HEK293 (cell line): Measurements from ENCODE around the gene ZFAND2B.

Experiments
- CTCF ChIA-PET: fragments of 350-600 bp; formaldehyde crosslinking; extraction: SDS; loops from one replicate; lab custom pipeline; 2021; ENCODE audit warnings: antibody characterized with exemption; lab: Yijun Ruan, JAX
- POLR2A ChIA-PET: fragments of 300-600 bp; formaldehyde crosslinking; extraction: SDS; loops from one replicate; lab custom pipeline; 2020; ENCODE audit warnings: antibody characterized with exemption, inconsistent platforms; lab: Yijun Ruan, JAX
- H3K27ac ChIP-seq: fragments of 200-500 bp; sonication (Bioruptor generic); 2 replicates; pipeline ENCODE4 v1.5.1; 2014; ENCODE audit warnings: low read depth, low read length, control low read depth, inconsistent platforms; ENCODE audit errors: extremely low read depth
- H3K36me3 ChIP-seq, 2 experiments: fragments of 200-500 bp in 1 of 2; sonication (Bioruptor generic) in 1 of 2; 1 replicate in 1 of 2; 2 replicates in 1 of 2; pipeline ENCODE4 v1.5.1; 2014 to 2017; ENCODE audit warnings: inconsistent platforms in 2 of 2, low read length in 2 of 2; ENCODE audit not compliant: control insufficient read depth in 2 of 2, insufficient read depth in 1 of 2
- H3K4me1 ChIP-seq: fragments of 200-500 bp; sonication (Bioruptor generic); 2 replicates; pipeline ENCODE4 v1.5.1; 2014; ENCODE audit warnings: mild to moderate bottlenecking, low read length, inconsistent platforms; ENCODE audit not compliant: control insufficient read depth, insufficient read depth
- H3K4me3 ChIP-seq: 2 replicates; pipeline ENCODE4 v1.5.1; 2011; ENCODE audit warnings: low read depth, mild to moderate bottlenecking, control low read depth, low read length, moderate library complexity
- H3K9me3 ChIP-seq: fragments of 200-500 bp; sonication (Bioruptor generic); 2 replicates; pipeline ENCODE4 v1.5.1; 2014; ENCODE audit warnings: low read depth, low read length, inconsistent platforms; ENCODE audit not compliant: control insufficient read depth, insufficient read depth
- BCL11B ChIP-seq: fragments of 450-650 bp; formaldehyde crosslinking; IDR thresholded peaks from 2 replicates; pipeline ENCODE4 v1.5.1; 2016; ENCODE audit warnings: low read depth, missing biosample characterization, missing genetic modification characterization
- REPIN1 ChIP-seq: fragments of 450-650 bp; formaldehyde crosslinking; IDR thresholded peaks from 2 replicates; pipeline ENCODE4 v1.5.1; 2017; ENCODE audit warnings: missing biosample characterization, missing genetic modification characterization, low read depth
- SALL2 ChIP-seq: fragments of 450-650 bp; formaldehyde crosslinking; IDR thresholded peaks from 2 replicates; pipeline ENCODE4 v1.5.0; 2017; ENCODE audit warnings: missing biosample characterization, mild to moderate bottlenecking, missing genetic modification characterization, borderline replicate concordance
- SP7 ChIP-seq: fragments of 450-650 bp; formaldehyde crosslinking; IDR thresholded peaks from 2 replicates; pipeline ENCODE4 v1.5.1; 2016; ENCODE audit warnings: missing biosample characterization, missing genetic modification characterization
- ZIC2 ChIP-seq: fragments of 450-650 bp; formaldehyde crosslinking; IDR thresholded peaks from 2 replicates; pipeline ENCODE4 v1.5.1; 2016; ENCODE audit warnings: missing biosample characterization, missing genetic modification characterization
- ZNF10 ChIP-seq: fragments of 450-650 bp; formaldehyde crosslinking; IDR thresholded peaks from 2 replicates; pipeline ENCODE4 v1.5.1; 2017; ENCODE audit warnings: missing biosample characterization, missing genetic modification characterization
- ZNF155 ChIP-seq: fragments of 450-650 bp; formaldehyde crosslinking; IDR thresholded peaks from 2 replicates; pipeline ENCODE4 v1.5.1; 2016; ENCODE audit warnings: missing biosample characterization, missing genetic modification characterization
- ZNF433 ChIP-seq: fragments of 450-650 bp; formaldehyde crosslinking; IDR thresholded peaks from 2 replicates; pipeline ENCODE4 v1.5.1; 2016; ENCODE audit warnings: missing biosample characterization, missing genetic modification characterization, low read depth
- ZNF501 ChIP-seq: fragments of 450-650 bp; formaldehyde crosslinking; IDR thresholded peaks from 2 replicates; pipeline ENCODE4 v1.5.1; 2016; ENCODE audit warnings: missing biosample characterization, missing genetic modification characterization
- ZNF529 ChIP-seq: fragments of 450-650 bp; formaldehyde crosslinking; IDR thresholded peaks from 2 replicates; pipeline ENCODE4 v1.5.1; 2017; ENCODE audit warnings: missing genetic modification characterization, missing biosample characterization; ENCODE audit not compliant: insufficient replicate concordance
- ZNF571 ChIP-seq: fragments of 450-650 bp; formaldehyde crosslinking; IDR thresholded peaks from 2 replicates; pipeline ENCODE4 v1.5.0; 2017; ENCODE audit warnings: missing biosample characterization, missing genetic modification characterization
- ZNF621 ChIP-seq: fragments of 450-650 bp; formaldehyde crosslinking; IDR thresholded peaks from 2 replicates; pipeline ENCODE4 v1.5.1; 2017; ENCODE audit warnings: missing biosample characterization, missing genetic modification characterization
- ZNF654 ChIP-seq: fragments of 450-650 bp; formaldehyde crosslinking; IDR thresholded peaks from 2 replicates; pipeline ENCODE4 v1.5.1; 2016; ENCODE audit warnings: low read depth, missing biosample characterization, missing genetic modification characterization
- ZNF658 ChIP-seq: fragments of 450-650 bp; formaldehyde crosslinking; IDR thresholded peaks from 2 replicates; pipeline ENCODE4; 2016; ENCODE audit warnings: missing biosample characterization, missing genetic modification characterization
- TF ChIP-seq, protein P1 (sequence below): fragments of 450-650 bp; formaldehyde crosslinking; IDR thresholded peaks from 2 replicates; pipeline ENCODE4 v1.5.1; 2017; ENCODE audit warnings: missing biosample characterization, missing genetic modification characterization
- TF ChIP-seq, protein P2 (sequence below): fragments of 450-650 bp; formaldehyde crosslinking; IDR thresholded peaks from 2 replicates; pipeline ENCODE4 v1.5.1; 2016; ENCODE audit warnings: missing biosample characterization, missing genetic modification characterization, borderline replicate concordance
- TF ChIP-seq, protein P3 (sequence below): fragments of 450-650 bp; formaldehyde crosslinking; IDR thresholded peaks from 2 replicates; pipeline ENCODE4 v1.5.1; 2016; ENCODE audit warnings: missing biosample characterization, missing genetic modification characterization
- TF ChIP-seq, protein P4 (sequence below): fragments of 450-650 bp; formaldehyde crosslinking; IDR thresholded peaks from 2 replicates; pipeline ENCODE4 v1.5.1; 2016; ENCODE audit warnings: missing biosample characterization, missing genetic modification characterization
- TF ChIP-seq, protein P5 (sequence below): fragments of 450-650 bp; formaldehyde crosslinking; IDR thresholded peaks from 2 replicates; pipeline ENCODE4 v1.5.1; 2017; ENCODE audit warnings: missing biosample characterization, missing genetic modification characterization

The ZFAND2B gene

DNA sequence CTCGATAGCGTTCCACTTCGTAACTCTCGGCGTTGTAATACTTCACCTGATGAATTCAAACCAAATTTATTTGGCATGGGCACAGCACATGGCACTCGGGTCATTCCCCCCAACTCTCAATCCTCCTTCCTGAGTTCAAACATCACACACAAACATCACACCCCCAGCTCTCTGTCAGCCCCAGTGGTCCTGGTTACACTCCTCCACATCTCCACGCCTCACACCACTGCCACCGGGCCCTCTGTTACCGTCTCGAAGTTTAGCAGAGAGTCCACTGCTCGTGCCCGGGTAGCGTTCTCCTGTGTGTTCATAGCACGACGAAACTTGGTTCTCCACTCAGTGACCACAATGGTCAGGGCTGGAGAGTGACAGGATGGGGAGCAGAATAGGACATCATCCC lies 7.6 kb downstream of the ZFAND2B start:
- peaks cover 15 to 73% of the 10 kb centered on the region in 2 experiments; a peak in 2 of 3 replicates for H3K36me3 ChIP-seq
- no peak overlapping the region for H3K27ac ChIP-seq
- no peaks in the 10 kb centered on the region for H3K4me1 ChIP-seq
- ChIA-PET CTCF (interaction anchor here (1.0 to 1.3 kb wide), 2 partner anchors 33 to 81 kb away, joined by 3 read pairs; no protein-coding TSS in a partner anchor), POLR2A (no interaction called here)
- no peaks in the 10 kb centered on the region for H3K9me3 ChIP-seq
- no peak for TF ChIP-seq ZNF501 (tag by site-specific recombination)
- peak; percentile 32; the same call in 1 of the 2 replicates for TF ChIP-seq ZNF10 (tag by site-specific recombination)
- H3K4me3 ChIP-seq = no peak overlapping the region

DNA sequence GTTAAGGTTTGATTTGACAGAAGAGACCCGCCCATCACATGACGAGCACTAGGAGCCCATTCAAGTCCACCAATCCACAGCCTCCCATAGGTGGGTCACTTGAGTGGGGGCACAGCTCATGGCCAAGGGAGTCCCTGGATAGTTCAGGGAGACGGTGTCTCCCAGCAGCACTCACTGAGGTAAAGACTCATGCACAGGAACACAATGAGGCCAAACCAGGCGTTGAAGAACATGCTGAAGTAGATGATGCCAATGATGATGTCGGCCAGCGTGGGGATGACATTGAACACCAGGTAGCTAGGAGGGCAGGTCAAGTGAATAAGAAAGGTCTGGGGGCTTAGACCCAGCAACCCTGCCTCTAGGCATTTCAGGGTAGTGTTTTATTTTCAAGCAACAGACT lies 8.2 kb downstream of the ZFAND2B start:
- H3K36me3 ChIP-seq = peaks cover 15 to 72% of the 10 kb centered on the region in 2 experiments; a peak in 2 of 3 replicates
- ChIA-PET CTCF (interaction anchor here (1.0 to 1.3 kb wide), 2 partner anchors 34 to 81 kb away, joined by 3 read pairs; no protein-coding TSS in a partner anchor), POLR2A (no interaction called here)
- H3K4me3 ChIP-seq = no peak overlapping the region
- no peaks in the 10 kb centered on the region for H3K4me1 ChIP-seq
- no peak overlapping the region for H3K27ac ChIP-seq
- no peak for TF ChIP-seq ZNF621 (tag by site-specific recombination)
- TF ChIP-seq ZNF658 (tag by site-specific recombination) = no peak
- TF ChIP-seq, protein P1, sequence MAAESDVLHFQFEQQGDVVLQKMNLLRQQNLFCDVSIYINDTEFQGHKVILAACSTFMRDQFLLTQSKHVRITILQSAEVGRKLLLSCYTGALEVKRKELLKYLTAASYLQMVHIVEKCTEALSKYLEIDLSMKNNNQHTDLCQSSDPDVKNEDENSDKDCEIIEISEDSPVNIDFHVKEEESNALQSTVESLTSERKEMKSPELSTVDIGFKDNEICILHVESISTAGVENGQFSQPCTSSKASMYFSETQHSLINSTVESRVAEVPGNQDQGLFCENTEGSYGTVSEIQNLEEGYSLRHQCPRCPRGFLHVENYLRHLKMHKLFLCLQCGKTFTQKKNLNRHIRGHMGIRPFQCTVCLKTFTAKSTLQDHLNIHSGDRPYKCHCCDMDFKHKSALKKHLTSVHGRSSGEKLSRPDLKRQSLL = no peak
- no peak for TF ChIP-seq SALL2 (tag by site-specific recombination)
- TF ChIP-seq ZNF529 (tag by site-specific recombination) = no peak
- TF ChIP-seq ZNF433 (tag by site-specific recombination) = no peak
- TF ChIP-seq REPIN1 (tag by site-specific recombination) = no peak
- TF ChIP-seq, protein P2, sequence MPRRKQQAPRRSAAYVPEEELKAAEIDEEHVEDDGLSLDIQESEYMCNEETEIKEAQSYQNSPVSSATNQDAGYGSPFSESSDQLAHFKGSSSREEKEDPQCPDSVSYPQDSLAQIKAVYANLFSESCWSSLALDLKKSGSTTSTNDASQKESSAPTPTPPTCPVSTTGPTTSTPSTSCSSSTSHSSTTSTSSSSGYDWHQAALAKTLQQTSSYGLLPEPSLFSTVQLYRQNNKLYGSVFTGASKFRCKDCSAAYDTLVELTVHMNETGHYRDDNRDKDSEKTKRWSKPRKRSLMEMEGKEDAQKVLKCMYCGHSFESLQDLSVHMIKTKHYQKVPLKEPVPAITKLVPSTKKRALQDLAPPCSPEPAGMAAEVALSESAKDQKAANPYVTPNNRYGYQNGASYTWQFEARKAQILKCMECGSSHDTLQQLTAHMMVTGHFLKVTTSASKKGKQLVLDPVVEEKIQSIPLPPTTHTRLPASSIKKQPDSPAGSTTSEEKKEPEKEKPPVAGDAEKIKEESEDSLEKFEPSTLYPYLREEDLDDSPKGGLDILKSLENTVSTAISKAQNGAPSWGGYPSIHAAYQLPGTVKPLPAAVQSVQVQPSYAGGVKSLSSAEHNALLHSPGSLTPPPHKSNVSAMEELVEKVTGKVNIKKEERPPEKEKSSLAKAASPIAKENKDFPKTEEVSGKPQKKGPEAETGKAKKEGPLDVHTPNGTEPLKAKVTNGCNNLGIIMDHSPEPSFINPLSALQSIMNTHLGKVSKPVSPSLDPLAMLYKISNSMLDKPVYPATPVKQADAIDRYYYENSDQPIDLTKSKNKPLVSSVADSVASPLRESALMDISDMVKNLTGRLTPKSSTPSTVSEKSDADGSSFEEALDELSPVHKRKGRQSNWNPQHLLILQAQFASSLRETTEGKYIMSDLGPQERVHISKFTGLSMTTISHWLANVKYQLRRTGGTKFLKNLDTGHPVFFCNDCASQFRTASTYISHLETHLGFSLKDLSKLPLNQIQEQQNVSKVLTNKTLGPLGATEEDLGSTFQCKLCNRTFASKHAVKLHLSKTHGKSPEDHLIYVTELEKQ (tag by site-specific recombination) = no peak
- no peak for TF ChIP-seq SP7 (tag by site-specific recombination)
- TF ChIP-seq ZNF654 (tag by site-specific recombination) = no peak
- no peak for TF ChIP-seq ZNF155 (tag by site-specific recombination)
- TF ChIP-seq, protein P3, sequence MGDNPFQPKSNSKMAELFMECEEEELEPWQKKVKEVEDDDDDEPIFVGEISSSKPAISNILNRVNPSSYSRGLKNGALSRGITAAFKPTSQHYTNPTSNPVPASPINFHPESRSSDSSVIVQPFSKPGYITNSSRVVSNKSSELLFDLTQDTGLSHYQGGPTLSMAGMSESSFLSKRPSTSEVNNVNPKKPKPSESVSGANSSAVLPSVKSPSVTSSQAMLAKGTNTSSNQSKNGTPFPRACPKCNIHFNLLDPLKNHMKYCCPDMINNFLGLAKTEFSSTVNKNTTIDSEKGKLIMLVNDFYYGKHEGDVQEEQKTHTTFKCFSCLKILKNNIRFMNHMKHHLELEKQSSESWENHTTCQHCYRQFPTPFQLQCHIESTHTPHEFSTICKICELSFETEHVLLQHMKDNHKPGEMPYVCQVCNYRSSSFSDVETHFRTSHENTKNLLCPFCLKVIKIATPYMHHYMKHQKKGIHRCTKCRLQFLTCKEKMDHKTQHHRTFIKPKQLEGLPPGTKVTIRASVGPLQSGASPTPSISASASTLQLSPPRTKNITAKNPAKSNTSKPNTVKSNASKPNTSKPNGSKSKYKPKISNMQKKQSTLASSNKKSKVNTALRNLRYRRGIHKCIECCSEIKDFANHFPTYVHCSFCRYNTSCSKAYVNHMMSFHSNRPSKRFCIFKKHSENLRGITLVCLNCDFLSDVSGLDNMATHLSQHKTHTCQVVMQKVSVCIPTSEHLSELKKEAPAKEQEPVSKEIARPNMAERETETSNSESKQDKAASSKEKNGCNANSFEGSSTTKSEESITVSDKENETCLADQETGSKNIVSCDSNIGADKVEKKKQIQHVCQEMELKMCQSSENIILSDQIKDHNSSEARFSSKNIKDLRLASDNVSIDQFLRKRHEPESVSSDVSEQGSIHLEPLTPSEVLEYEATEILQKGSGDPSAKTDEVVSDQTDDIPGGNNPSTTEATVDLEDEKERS = no peak
- TF ChIP-seq ZIC2 = no peak
- TF ChIP-seq BCL11B (tag by site-specific recombination) = no peak
- TF ChIP-seq, protein P4, sequence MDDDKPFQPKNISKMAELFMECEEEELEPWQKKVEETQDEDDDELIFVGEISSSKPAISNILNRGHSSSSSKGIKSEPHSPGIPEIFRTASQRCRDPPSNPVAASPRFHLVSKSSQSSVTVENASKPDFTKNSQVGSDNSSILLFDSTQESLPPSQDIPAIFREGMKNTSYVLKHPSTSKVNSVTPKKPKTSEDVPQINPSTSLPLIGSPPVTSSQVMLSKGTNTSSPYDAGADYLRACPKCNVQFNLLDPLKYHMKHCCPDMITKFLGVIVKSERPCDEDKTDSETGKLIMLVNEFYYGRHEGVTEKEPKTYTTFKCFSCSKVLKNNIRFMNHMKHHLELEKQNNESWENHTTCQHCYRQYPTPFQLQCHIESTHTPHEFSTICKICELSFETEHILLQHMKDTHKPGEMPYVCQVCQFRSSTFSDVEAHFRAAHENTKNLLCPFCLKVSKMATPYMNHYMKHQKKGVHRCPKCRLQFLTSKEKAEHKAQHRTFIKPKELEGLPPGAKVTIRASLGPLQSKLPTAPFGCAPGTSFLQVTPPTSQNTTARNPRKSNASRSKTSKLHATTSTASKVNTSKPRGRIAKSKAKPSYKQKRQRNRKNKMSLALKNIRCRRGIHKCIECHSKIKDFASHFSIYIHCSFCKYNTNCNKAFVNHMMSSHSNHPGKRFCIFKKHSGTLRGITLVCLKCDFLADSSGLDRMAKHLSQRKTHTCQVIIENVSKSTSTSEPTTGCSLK (tag by site-specific recombination) = no peak
- TF ChIP-seq ZNF571 (tag by site-specific recombination) = no peak
- TF ChIP-seq, protein P5, sequence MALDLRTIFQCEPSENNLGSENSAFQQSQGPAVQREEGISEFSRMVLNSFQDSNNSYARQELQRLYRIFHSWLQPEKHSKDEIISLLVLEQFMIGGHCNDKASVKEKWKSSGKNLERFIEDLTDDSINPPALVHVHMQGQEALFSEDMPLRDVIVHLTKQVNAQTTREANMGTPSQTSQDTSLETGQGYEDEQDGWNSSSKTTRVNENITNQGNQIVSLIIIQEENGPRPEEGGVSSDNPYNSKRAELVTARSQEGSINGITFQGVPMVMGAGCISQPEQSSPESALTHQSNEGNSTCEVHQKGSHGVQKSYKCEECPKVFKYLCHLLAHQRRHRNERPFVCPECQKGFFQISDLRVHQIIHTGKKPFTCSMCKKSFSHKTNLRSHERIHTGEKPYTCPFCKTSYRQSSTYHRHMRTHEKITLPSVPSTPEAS (tag by site-specific recombination) = no peak
- TF ChIP-seq, all 188 proteins: peak for 0
- H3K9me3 ChIP-seq = no peaks in the 10 kb centered on the region
